Uterus (tissue), 4 donors: ENCODE results near the gene STK11. TPM values are rescaled to one million over a fixed set of nuclear protein-coding genes. Genes with fewer than 3 reads are reported as not detected.

Source experiments
- DNase-seq, 2 donors: peaks; one replicate each; pipeline ENCODE4 v3.0.0-alpha.2; 2019 to 2020
- H3K27ac ChIP-seq, 2 donors: fragments of 200-600 bp; sonication (generic); 1 replicate in 1 of 2; 2 replicates in 1 of 2; pipeline ENCODE4 v1.5.1; 2016 to 2018
- H3K27me3 ChIP-seq, 2 donors: fragments of 200-600 bp; sonication (generic); one replicate each; pipeline ENCODE4 v1.5.1; 2018 to 2019; ENCODE audit warnings: control low read depth in 1 of 2
- H3K36me3 ChIP-seq, 2 donors: fragments of 200-600 bp; sonication (generic); one replicate each; pipeline ENCODE4 v1.5.1; 2019; ENCODE audit warnings: control low read depth in 1 of 2
- H3K4me1 ChIP-seq, 2 donors: fragments of 200-600 bp; sonication (generic); one replicate each; pipeline ENCODE4 v1.5.1; 2018 to 2019; ENCODE audit warnings: control low read depth in 1 of 2
- H3K4me3 ChIP-seq, 2 donors: fragments of 200-600 bp; sonication (generic); 1 replicate in 1 of 2; 2 replicates in 1 of 2; pipeline ENCODE4 v1.5.1; 2018 to 2019; ENCODE audit warnings: mild to moderate bottlenecking in 1 of 2
- H3K9me3 ChIP-seq, 2 donors: fragments of 200-600 bp; sonication (generic); one replicate each; pipeline ENCODE4 v1.5.1; 2019; ENCODE audit warnings: control low read depth in 1 of 2
- POLR2A ChIP-seq, 2 donors: fragments of 450-650 bp; IDR thresholded peaks; one replicate each; pipeline ENCODE4 v1.6.1; 2016; ENCODE audit warnings: antibody characterized with exemption in 2 of 2, mild to moderate bottlenecking in 1 of 2, moderate library complexity in 1 of 2
- intact Hi-C: fragments of 100-400 bp; cut with DNase I; formaldehyde crosslinking; loops from one replicate; pipeline ENCODE4 v1.15.1; 2023; ENCODE audit warnings: low total_unique reads
- total RNA-seq, 4 donors: library from RNA; depleted of rRNA in 3 of 4; stranded (reverse); fragments of >200 nt in 3 of 4; gene quantifications; one replicate each; pipeline versions ENCODE4 v1.1.0 to v1.2.4, GENCODE V29; 2014 to 2023
- TF ChIP-seq, protein P1 (sequence below), 4 experiments: fragments of 200-600 bp in 2 of 4; fragments of 450-650 bp in 2 of 4; sonication (generic) in 2 of 4; IDR thresholded peaks; one replicate each; pipeline ENCODE4 v1.5.1; 2016 to 2019; ENCODE audit warnings: antibody characterized with exemption in 4 of 4, mild to moderate bottlenecking in 2 of 4, moderate library complexity in 1 of 4
- donor health status: DM: yes; HTN: yes; CAD: no.

Gene STK11
- total RNA-seq, 4 donors from 2014 or later, result 17.4 to 62.8 (median 43.3) TPM

DNA sequence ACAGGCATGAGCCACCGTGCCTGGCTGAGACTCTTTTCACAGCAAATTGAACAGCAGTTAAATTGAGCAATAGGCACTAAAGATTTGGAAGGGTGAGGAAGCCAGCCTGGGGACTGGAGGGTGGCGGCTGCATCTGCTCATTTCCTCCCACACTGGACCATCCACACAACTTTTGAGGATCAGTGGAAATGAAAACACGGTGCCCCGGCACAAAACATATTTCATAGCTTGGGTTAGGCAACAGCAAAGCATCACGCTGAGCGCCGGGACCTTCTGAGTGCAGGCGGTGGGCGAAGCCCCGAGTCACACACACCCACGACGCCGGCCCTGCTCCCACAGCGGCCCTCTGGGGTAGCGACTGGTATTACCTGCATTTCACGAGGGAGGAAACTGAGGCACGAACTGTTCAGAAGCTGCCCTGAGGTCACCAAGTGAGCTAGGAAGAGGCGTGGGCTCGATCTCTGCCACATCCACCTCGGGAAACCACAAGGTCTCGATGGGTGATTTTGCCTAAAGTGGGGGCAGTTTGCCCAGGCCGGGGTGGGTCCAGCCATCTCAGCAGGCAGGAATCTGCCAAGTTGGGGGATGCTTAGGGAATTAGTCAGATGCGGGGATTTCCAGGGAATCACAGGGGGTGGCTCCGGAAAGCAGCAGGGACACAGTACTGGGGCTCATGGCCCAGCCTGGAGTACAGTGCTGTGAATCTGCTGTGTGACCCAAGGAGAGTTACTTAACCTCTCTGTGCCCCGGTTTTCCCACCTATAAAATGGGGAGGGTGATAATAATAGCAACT, 28.1 kb upstream of the STK11 start:
- H3K27me3 ChIP-seq, result no peaks in the 10 kb centered on the region
- no peaks in the 10 kb centered on the region for H3K4me1 ChIP-seq
- H3K27ac ChIP-seq, result peak overlapping the region; percentile 18 to 30
- H3K4me3 ChIP-seq, result no peak overlapping the region
- H3K9me3 ChIP-seq, result no peaks in the 10 kb centered on the region
- DNase-seq, result peak in 1 of 2 donors; percentile 41
- TF ChIP-seq, protein P1, sequence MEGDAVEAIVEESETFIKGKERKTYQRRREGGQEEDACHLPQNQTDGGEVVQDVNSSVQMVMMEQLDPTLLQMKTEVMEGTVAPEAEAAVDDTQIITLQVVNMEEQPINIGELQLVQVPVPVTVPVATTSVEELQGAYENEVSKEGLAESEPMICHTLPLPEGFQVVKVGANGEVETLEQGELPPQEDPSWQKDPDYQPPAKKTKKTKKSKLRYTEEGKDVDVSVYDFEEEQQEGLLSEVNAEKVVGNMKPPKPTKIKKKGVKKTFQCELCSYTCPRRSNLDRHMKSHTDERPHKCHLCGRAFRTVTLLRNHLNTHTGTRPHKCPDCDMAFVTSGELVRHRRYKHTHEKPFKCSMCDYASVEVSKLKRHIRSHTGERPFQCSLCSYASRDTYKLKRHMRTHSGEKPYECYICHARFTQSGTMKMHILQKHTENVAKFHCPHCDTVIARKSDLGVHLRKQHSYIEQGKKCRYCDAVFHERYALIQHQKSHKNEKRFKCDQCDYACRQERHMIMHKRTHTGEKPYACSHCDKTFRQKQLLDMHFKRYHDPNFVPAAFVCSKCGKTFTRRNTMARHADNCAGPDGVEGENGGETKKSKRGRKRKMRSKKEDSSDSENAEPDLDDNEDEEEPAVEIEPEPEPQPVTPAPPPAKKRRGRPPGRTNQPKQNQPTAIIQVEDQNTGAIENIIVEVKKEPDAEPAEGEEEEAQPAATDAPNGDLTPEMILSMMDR (IDR thresholded peaks at IDR 0.05), result no peak
- no peak for TF ChIP-seq POLR2A (IDR thresholded peaks at IDR 0.05)
- intact Hi-C loops, result no loop called here
- H3K36me3 ChIP-seq, result no peaks in the 10 kb centered on the region

DNA sequence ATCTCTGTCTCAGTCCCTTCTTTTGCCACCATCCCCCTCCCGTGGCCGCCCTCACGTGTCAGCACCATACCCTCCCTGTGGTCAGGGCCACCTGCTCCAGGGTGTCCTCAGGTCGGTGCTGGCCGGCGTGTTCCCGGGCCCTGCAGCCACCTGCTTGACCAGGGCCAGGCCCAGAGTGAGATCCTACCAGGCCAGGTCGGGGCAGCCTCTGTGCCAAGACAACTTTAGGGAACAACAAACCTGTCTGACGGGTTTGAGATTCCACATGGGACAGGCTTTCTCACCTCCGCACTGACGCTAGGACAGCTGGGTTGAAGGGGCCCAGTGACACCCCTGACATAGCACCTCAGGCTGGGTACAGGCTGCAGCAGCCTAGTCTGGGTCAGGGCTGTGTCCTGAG, 24.0 kb upstream of the STK11 start:
- no peaks in the 10 kb centered on the region for H3K36me3 ChIP-seq
- H3K4me1 ChIP-seq, result no peaks in the 10 kb centered on the region
- no peak overlapping the region for H3K27ac ChIP-seq
- H3K27me3 ChIP-seq, result no peaks in the 10 kb centered on the region
- TF ChIP-seq POLR2A (IDR thresholded peaks at IDR 0.05), result no peak
- TF ChIP-seq, protein P1 (IDR thresholded peaks at IDR 0.05), result no peak
- intact Hi-C loops, result no loop called here
- DNase-seq, result no peak
- H3K4me3 ChIP-seq, result no peak overlapping the region
- no peaks in the 10 kb centered on the region for H3K9me3 ChIP-seq

DNA sequence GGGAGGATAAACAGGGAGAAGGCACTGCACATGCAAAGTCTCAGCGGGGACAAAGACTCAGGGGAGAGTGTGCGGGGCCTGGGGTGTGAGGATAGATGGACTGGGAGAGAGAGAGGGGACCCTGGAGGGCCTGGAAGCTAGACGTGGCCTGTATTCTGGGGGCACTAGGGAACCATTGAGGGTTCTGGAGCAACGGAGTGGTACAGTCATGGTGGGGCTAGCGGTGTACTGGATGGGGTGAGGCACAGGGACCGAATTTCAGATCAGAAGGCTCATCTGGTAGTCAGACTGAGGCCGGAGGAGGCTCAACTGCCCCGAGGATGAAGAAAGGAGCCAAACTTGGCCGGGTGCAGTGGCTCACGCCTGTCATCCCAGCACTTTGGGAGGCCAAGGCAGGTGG, 23.5 kb upstream of the STK11 start:
- Histone ChIP-seq H3K9me3 (no peaks in the 10 kb centered on the region), H3K27ac (no peak overlapping the region), H3K4me1 (no peaks in the 10 kb centered on the region), H3K27me3 (no peaks in the 10 kb centered on the region), H3K36me3 (no peaks in the 10 kb centered on the region), H3K4me3 (no peak overlapping the region)
- TF ChIP-seq, protein P1 (IDR thresholded peaks at IDR 0.05), result no peak
- no peak for TF ChIP-seq POLR2A (IDR thresholded peaks at IDR 0.05)
- DNase-seq, result no peak
- intact Hi-C loops, result no loop called here

DNA sequence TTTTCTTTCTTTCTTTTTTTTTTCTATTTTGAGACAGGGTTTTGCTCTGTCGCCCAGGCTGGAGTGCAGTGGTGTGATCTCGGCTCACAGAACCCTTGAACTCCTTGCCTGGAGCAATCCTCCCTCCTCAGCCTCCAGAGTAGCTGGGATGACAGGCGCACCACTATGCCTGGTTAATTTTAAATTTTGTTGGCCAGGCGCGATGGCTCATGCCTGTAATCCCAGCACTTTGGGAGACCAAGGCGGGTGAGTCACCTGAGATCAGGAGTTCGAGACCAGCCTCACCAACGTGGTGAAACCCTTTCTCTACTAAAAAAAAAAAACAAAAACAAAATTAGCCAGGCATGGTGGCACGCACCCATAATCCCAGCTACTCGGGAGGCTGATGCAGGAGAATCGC, 22.9 kb upstream of the STK11 start:
- H3K27me3 ChIP-seq, result no peaks in the 10 kb centered on the region
- TF ChIP-seq, protein P1 (IDR thresholded peaks at IDR 0.05), result no peak
- TF ChIP-seq POLR2A (IDR thresholded peaks at IDR 0.05), result no peak
- intact Hi-C loops, result no loop called here
- H3K36me3 ChIP-seq, result no peaks in the 10 kb centered on the region
- no peaks in the 10 kb centered on the region for H3K9me3 ChIP-seq
- no peak overlapping the region for H3K27ac ChIP-seq
- no peaks in the 10 kb centered on the region for H3K4me1 ChIP-seq
- no peak for DNase-seq
- H3K4me3 ChIP-seq, result no peak overlapping the region

DNA sequence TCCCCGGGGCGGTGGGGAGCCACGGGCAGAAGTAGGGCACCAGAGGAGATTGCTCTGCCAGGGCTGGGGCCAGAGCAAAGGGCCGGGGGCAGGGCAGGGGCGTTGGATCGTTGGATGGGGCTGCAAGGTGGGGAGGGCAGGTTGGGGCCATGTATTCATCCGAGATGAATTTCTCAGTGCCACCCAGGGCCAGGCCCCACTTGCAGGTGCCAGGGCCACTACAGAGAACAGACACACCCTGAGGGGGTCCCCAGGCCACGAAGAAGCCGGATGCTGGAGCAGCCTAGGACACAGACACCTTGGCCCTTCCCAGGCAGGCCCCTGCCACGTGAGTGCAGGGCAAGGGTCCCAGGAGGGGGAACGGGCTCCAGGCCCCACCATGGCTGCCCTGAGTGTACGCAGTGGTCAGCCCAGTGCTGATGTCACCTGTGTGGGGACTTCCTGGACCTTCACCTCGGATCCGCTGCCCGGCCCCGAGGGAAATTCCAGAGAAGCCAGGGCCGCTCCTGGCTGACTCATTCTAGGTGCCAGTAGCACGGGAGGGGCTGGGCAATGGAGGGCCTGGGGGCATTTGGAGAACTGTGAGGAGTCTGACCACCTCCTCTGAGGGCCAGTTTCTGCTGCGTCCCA, 21.9 kb upstream of the STK11 start:
- no peak for DNase-seq
- Histone ChIP-seq H3K27ac (no peak overlapping the region), H3K4me1 (no peaks in the 10 kb centered on the region), H3K36me3 (no peaks in the 10 kb centered on the region), H3K4me3 (no peak overlapping the region), H3K27me3 (no peaks in the 10 kb centered on the region), H3K9me3 (no peaks in the 10 kb centered on the region)
- TF ChIP-seq POLR2A (IDR thresholded peaks at IDR 0.05), result no peak
- TF ChIP-seq, protein P1 (IDR thresholded peaks at IDR 0.05), result no peak
- intact Hi-C loops, result no loop called here
